Measurements from ENCODE around the gene CR2. TPM values are rescaled to one million over a fixed set of nuclear protein-coding genes. Genes with fewer than 3 reads are reported as not detected.
"Not testable (repeated sequence)": the region's sequence is repeated elsewhere in the genome, so short reads cannot be mapped to it uniquely, and the experiment has no call there.

Gene CR2
- total and polyA plus RNA-seq, 2 of the 4 experiments (the other 2 are of a cell fraction): not detected

GRCh38 chr1:207436746-207437145 lies 17.4 kb upstream of the CR2 start:
- H2AFZ ChIP-seq (replicated peaks; ENCODE audit: low read length, poor library complexity); H4K5ac ChIP-seq (ENCODE audit: low read depth, low read length); POLR2A ChIA-PET (ENCODE audit: unreplicated experiment); dilution Hi-C loops (cut with HindIII; ENCODE audit: low sequenced_read_pairs, unreplicated experiment); H2BK5ac ChIP-seq (ENCODE audit: low read depth, low read length, poor library complexity, severe bottlenecking); H2BK120ac ChIP-seq (ENCODE audit: low read depth, low read length); CTCF ChIA-PET; H4K91ac ChIP-seq (ENCODE audit: insufficient read depth, low read depth, low read length); H3K18ac ChIP-seq (ENCODE audit: low read depth, low read length); H3K4ac ChIP-seq (ENCODE audit: low read depth, low read length); H3K4me1 ChIP-seq (ENCODE audit: control insufficient read depth, insufficient read depth, low read length); H3K14ac ChIP-seq (replicated peaks; ENCODE audit: low read depth, low read length); H4K20me1 ChIP-seq (ENCODE audit: insufficient read depth, low read length); H2AK5ac ChIP-seq (ENCODE audit: low read depth, low read length); H3K9me1 ChIP-seq (ENCODE audit: insufficient read depth, low read length); H3K36me3 ChIP-seq (ENCODE audit: control insufficient read depth, insufficient read depth, low read length); H3K56ac ChIP-seq (ENCODE audit: extremely low read depth, insufficient read depth, low read length); intact Hi-C loops (cut with micrococcal nuclease); BruUV-seq (replicated peaks); ATAC-seq (ENCODE audit: low read depth); H3K9me3 ChIP-seq (ENCODE audit: control insufficient read depth, insufficient read depth, low read length); H3K27ac ChIP-seq (ENCODE audit: insufficient read depth, low read length); DNase-seq; H3K27me3 ChIP-seq (ENCODE audit: control insufficient read depth, insufficient read depth, low read length); H3K23ac ChIP-seq (ENCODE audit: low read depth, low read length); in situ Hi-C loops (cut with MboI; ENCODE audit: low sequenced_read_pairs); H3K9ac ChIP-seq (ENCODE audit: low read depth, low read length); H3K4me3 ChIP-seq (ENCODE audit: insufficient read depth, low read depth, low read length); H2AK9ac ChIP-seq (replicated peaks; ENCODE audit: low read depth, low read length, poor library complexity); H3K4me2 ChIP-seq (ENCODE audit: low read depth, low read length); H4K8ac ChIP-seq (ENCODE audit: low read depth in 2 of 2, low read length in 2 of 2); H2BK20ac ChIP-seq (ENCODE audit: low read depth, low read length); H3K79me1 ChIP-seq (ENCODE audit: low read depth in 1 of 2, low read length in 2 of 2); H2BK15ac ChIP-seq (ENCODE audit: low read depth, low read length): not testable (repeated sequence)
- WGBS, 2 experiments (ENCODE audit: extremely low coverage in 2 of 2, insufficient read length in 1 of 2): no CpG with 5 or more reads among the region's 3 CpGs

Data from IMR-90 (cell line).